Activated CD8-positive, alpha-beta T cell treated with anti-CD3 and anti-CD28 coated beads for 36 hours (primary cell): ENCODE measurements around the gene RELN. TPM values are rescaled to one million over a fixed set of nuclear protein-coding genes. Genes with fewer than 3 reads are reported as not detected.

Source experiments
- ATAC-seq: fragments of 200-7000 bp; cut with Tn5 transposase; one replicate; pipeline ENCODE4 v1.10.0; 2021; ENCODE audit warnings: mild to moderate bottlenecking, moderate library complexity
- CTCF ChIA-PET: fragments of 350-600 bp; sonication (Branson Sonifier 250); formaldehyde crosslinking; loops from one replicate; lab custom pipeline; 2021; ENCODE audit warnings: antibody characterized with exemption; lab: Charles Lee
- POLR2A ChIA-PET: fragments of 350-600 bp; sonication (Branson Sonifier 250); formaldehyde crosslinking; loops from one replicate; lab custom pipeline; 2021; ENCODE audit warnings: antibody characterized with exemption; lab: Charles Lee
- DNase-seq: peaks from one replicate; pipeline ENCODE4 v3.0.0-alpha.2; 2020
- H3K27ac Mint-ChIP-seq: one replicate; pipeline ENCODE4 v1.8.0; 2021; ENCODE audit warnings: mild to moderate bottlenecking, mixed read lengths
- H3K27me3 Mint-ChIP-seq: one replicate; pipeline ENCODE4 v1.8.0; 2021; ENCODE audit warnings: mixed read lengths
- H3K36me3 Mint-ChIP-seq: one replicate; pipeline ENCODE4 v1.8.0; 2021; ENCODE audit warnings: low read depth, mixed read lengths
- H3K4me1 Mint-ChIP-seq: one replicate; pipeline ENCODE4 v1.8.0; 2021; ENCODE audit warnings: low read depth, mixed read lengths
- H3K4me3 Mint-ChIP-seq: one replicate; pipeline ENCODE4 v1.8.0; 2021; ENCODE audit warnings: mild to moderate bottlenecking, moderate library complexity, mixed read lengths
- H3K9me3 Mint-ChIP-seq: one replicate; pipeline ENCODE4 v1.8.0; 2021; ENCODE audit warnings: mixed read lengths
- CTCF ChIP-seq: fragments of 200-600 bp; IDR thresholded peaks from one replicate; pipeline ENCODE4 v1.8.0; 2022; ENCODE audit warnings: antibody characterized with exemption, mild to moderate bottlenecking
- intact Hi-C: fragments of 100-400 bp; cut with micrococcal nuclease; formaldehyde crosslinking; loops from one replicate; pipeline ENCODE4 v1.10.0; 2022
- total RNA-seq, 2 experiments: library from RNA; stranded (reverse); gene quantifications; one replicate each; pipeline ENCODE4 v1.2.3, GENCODE V29; 2021

RELN gene
- total RNA-seq, 2 experiments from 2014 or later = not detected

- no peak for TF ChIP-seq CTCF
- Mint-ChIP-seq H3K36me3 (no peaks in the 10 kb centered on the region), H3K9me3 (no peaks in the 10 kb centered on the region), H3K27me3 (no peaks in the 10 kb centered on the region), H3K4me1 (no peaks in the 10 kb centered on the region), H3K4me3 (no peak overlapping the region), H3K27ac (no peak overlapping the region)
- ChIA-PET POLR2A (no interaction called here), CTCF (no interaction called here)
- ATAC-seq (no peak), DNase-seq (no peak)
- intact Hi-C loops = no loop called here
Observed at GRCh38 chr7:103714376-103714927, 275.0 kb downstream of the RELN start.

GRCh38 chr7:103712991-103713778 is 276.3 kb downstream of the RELN start:
- ChIA-PET CTCF (no interaction called here), POLR2A (no interaction called here)
- Mint-ChIP-seq H3K36me3 (no peaks in the 10 kb centered on the region), H3K27ac (no peak overlapping the region), H3K9me3 (no peaks in the 10 kb centered on the region), H3K4me3 (no peak overlapping the region), H3K4me1 (no peaks in the 10 kb centered on the region), H3K27me3 (no peaks in the 10 kb centered on the region)
- DNase-seq (no peak), ATAC-seq (no peak)
- intact Hi-C loops = no loop called here
- TF ChIP-seq CTCF = no peak

GRCh38 chr7:103711413-103711812 is 278.0 kb downstream of the RELN start:
- no peaks in the 10 kb centered on the region for H3K27me3 Mint-ChIP-seq
- no peaks in the 10 kb centered on the region for H3K4me1 Mint-ChIP-seq
- ChIA-PET CTCF (interaction anchor here (1.2 kb wide), 1 partner anchor 520 kb away, joined by 3 read pairs; no protein-coding TSS in a partner anchor), POLR2A (no interaction called here)
- H3K4me3 Mint-ChIP-seq = no peak overlapping the region
- no peak for ATAC-seq
- H3K36me3 Mint-ChIP-seq = no peaks in the 10 kb centered on the region
- H3K27ac Mint-ChIP-seq = no peak overlapping the region
- DNase-seq = no peak
- H3K9me3 Mint-ChIP-seq = no peaks in the 10 kb centered on the region
- intact Hi-C loops = no loop called here
- TF ChIP-seq CTCF = no peak

- POLR2A ChIA-PET = no interaction called here
- CTCF ChIA-PET = no interaction called here
- H3K27ac Mint-ChIP-seq = no peak overlapping the region
- intact Hi-C loops = no loop called here
- ATAC-seq (no peak), DNase-seq (no peak)
- no peak for TF ChIP-seq CTCF
- no peak overlapping the region for H3K4me3 Mint-ChIP-seq
- H3K36me3 Mint-ChIP-seq = no peaks in the 10 kb centered on the region
- H3K4me1 Mint-ChIP-seq = no peaks in the 10 kb centered on the region
- no peaks in the 10 kb centered on the region for H3K9me3 Mint-ChIP-seq
- H3K27me3 Mint-ChIP-seq = no peaks in the 10 kb centered on the region
Observed at GRCh38 chr7:103710247-103710646, 279.2 kb downstream of the RELN start.

- CTCF ChIA-PET = no interaction called here
- intact Hi-C loops = no loop called here
- POLR2A ChIA-PET = no interaction called here
- TF ChIP-seq CTCF = no peak
- H3K4me1 Mint-ChIP-seq = no peaks in the 10 kb centered on the region
- ATAC-seq (no peak), DNase-seq (no peak)
- H3K27me3 Mint-ChIP-seq = peaks cover 4% of the 10 kb centered on the region
- H3K36me3 Mint-ChIP-seq = no peaks in the 10 kb centered on the region
- no peaks in the 10 kb centered on the region for H3K9me3 Mint-ChIP-seq
- H3K4me3 Mint-ChIP-seq = no peak overlapping the region
- H3K27ac Mint-ChIP-seq = no peak overlapping the region
Observed at GRCh38 chr7:103706805-103707204, 282.7 kb downstream of the RELN start.
